Mucosa of gallbladder (tissue), 1 donor: Measurements from ENCODE around the gene ARHGEF16. TPM values are rescaled to one million over a fixed set of nuclear protein-coding genes. Genes with fewer than 3 reads are reported as not detected.

Experiments used
- DNase-seq: peaks from one replicate; pipeline ENCODE4 v3.0.0-alpha.2; 2020; ENCODE audit warnings: low spot score
- total RNA-seq: library from RNA; stranded (reverse); gene quantifications from one replicate; pipeline ENCODE4 v1.2.1, GENCODE V29; 2021
- donor health status: DM: no; HTN: no; CAD: no.

ARHGEF16 gene
- total RNA-seq, 1 donor from 2014 or later = 81.4 TPM

GRCh38 chr1:3456964-3457909 is 2.8 kb downstream of the ARHGEF16 start:
- DNase-seq = no peak

- DNase-seq = no peak
Measured at GRCh38 chr1:3457910-3458883, 3.7 kb downstream of the ARHGEF16 start.

GRCh38 chr1:3459051-3459908 is 4.8 kb downstream of the ARHGEF16 start:
- no peak for DNase-seq

GRCh38 chr1:3459940-3460671 is 5.6 kb downstream of the ARHGEF16 start:
- peak; percentile 88 for DNase-seq

DNA sequence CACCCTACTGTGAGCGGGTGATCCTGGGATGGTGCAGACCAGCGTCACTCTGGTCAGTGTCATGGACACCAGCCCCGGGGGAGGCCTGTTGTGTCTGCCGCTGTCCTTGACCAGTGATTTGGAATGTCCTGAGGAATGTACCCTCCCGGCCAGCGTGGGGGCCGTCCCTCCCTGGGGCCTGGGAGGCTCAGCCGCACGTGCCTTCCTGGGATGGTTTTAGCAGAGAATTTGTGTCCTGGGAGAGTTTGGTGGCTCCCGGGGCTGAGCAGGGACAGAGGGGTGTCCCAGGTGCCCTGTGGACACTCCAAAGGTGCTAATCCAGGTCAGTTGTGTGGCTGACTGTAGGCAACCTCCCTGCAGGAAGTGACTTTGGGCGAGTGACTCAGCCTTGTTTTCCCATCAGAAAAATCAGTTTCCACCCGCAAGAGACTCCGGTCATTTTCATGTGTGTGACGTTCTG is 6.2 kb downstream of the ARHGEF16 start:
- DNase-seq = no peak

GRCh38 chr1:3461238-3461933 is 6.9 kb downstream of the ARHGEF16 start:
- DNase-seq = no peak

DNA sequence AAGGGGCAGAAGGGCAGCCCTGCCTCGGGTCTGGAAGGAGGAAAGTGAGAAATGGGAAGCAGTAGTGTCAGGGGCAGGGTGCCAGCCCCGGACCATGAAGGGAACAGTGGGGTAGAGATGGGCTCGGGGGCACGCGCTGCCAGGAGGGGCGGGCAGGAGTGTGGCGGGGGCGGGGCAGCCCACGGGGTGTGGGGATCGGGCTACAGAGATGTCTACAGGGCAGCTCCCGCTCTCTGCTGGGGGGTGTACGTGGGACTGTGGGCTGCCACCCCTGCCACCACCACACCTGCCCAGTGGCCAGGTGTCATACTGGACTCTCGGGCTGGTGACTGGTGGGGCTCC is 7.4 kb downstream of the ARHGEF16 start:
- no peak for DNase-seq

- no peak for DNase-seq
Measured at GRCh38 chr1:3462356-3463012, 8.0 kb downstream of the ARHGEF16 start.

DNA sequence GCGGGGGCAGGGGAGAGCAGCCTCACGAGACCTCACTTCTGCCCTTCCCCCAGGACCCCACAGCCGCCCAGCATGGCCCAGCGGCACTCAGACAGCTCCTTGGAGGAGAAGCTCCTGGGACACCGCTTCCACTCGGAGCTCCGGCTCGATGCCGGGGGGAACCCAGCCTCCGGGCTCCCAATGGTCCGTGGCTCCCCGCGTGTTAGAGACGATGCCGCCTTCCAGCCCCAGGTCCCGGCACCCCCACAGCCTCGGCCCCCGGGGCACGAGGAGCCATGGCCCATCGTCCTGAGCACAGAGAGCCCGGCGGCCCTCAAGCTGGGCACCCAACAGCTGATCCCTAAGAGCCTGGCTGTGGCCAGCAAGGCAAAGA is 8.5 kb downstream of the ARHGEF16 start:
- no peak for DNase-seq

DNA sequence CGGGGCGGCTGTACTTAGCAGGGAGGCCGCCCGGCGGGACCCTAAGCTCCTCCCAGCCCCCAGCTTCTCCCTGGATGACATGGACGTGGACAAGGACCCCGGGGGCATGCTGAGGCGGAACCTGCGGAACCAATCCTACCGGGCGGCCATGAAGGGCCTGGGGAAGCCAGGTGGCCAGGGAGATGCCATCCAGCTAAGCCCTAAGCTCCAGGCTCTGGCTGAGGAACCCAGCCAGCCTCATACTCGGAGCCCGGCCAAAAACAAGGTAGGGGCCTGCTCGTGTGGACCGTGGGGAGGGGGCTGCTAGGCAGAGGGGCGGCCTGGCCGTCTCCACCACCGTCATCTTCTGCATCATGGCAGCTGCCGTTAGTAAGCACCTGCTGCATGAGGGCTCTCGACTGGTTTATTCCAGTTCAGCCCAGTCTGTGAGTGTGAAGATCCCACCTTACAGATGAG is 9.0 kb downstream of the ARHGEF16 start:
- no peak for DNase-seq

DNA sequence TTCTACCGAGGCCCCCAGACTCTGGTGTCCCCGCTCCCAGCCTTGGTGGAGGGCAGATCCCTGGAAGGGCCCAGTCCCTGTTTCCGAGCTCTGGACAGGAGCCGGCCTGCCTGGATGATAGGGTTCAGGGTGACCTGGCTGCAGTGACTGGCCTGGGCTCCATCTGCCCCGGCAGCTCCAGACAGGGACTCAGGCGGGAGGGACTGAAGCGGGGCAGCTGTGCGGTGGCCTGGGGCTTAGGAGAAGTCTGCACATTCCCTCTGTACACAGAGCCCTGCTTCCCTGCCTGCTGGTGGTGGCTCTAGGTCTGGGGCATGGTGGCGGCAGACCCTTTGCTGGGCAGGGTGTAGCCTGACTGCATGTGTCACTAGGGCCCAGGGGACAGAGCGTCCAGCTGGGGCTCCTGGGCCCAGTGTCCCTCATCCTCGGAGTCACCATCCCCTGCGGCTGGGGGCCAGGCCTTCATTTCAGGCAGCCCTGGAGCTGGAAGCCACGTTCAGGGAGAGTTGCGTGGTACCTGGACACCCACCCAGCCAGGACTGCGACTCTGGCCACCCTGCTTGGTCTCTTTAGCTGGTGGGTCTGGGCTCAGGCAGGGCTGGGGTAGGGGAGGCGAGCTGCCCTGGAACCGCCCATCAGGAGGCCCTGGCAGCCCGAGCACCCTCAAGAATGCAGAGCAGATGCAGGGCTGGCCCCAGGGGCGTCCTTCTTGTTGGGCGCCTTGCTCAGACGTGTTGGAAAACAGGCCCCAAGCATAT is 9.6 kb downstream of the ARHGEF16 start:
- no peak for DNase-seq

- no peak for DNase-seq
Measured at GRCh38 chr1:3464649-3465025, 10.2 kb downstream of the ARHGEF16 start.

GRCh38 chr1:3465091-3465934 is 10.8 kb downstream of the ARHGEF16 start:
- DNase-seq = no peak

DNA sequence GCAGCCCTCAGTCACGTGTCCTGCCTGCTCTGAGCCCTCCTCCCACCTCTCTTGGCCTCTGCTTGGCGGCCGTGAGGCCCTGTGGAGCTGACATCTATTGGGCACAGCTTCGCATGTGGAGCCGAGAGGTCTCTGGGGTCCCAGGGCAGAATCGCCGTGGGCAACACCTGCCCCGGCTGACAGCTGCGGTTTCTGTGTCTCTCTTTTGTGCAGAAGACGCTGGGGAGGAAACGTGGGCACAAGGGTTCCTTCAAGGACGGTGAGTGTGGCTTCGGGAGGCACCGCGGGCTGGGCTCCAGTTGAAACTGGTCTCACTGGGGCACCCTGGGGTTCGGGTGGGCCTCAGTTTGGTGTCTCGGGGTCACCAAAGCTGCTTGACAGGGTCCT is 11.5 kb downstream of the ARHGEF16 start:
- DNase-seq = no peak

DNA sequence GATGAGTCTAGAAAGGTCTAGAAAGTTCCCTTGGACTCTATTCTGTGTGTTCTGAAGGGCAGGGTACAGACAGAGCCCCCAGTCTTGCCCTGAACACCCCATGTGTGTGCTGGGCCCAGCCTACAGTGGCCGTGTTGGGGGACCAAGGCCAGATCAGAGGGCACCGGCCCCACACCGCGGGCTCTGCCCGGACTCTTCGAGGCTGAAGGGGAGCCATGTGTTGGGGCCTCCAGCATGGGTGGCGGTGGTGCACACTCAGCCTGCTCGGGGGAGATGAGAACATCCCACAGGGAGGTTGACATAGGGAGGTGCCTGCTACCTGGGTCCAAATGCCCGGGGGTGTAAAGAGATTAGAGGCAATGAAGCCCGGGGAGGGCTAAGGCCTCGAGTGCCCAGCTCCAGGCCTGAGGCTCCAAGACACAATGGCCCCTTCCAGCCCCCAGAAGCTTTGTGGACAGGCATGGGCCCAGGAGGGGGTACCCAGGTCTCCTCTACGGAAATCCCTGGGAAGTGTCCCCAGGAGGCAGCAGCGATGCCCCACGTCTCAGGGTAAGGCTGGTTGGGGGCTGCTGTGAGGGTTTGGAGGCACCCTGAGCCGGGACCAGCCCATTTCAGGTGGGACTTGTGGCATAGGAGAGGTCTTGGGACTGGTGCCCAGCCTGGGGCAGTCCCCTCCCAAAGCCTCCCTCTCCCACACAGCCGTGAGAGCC is 12.1 kb downstream of the ARHGEF16 start:
- no peak for DNase-seq

DNA sequence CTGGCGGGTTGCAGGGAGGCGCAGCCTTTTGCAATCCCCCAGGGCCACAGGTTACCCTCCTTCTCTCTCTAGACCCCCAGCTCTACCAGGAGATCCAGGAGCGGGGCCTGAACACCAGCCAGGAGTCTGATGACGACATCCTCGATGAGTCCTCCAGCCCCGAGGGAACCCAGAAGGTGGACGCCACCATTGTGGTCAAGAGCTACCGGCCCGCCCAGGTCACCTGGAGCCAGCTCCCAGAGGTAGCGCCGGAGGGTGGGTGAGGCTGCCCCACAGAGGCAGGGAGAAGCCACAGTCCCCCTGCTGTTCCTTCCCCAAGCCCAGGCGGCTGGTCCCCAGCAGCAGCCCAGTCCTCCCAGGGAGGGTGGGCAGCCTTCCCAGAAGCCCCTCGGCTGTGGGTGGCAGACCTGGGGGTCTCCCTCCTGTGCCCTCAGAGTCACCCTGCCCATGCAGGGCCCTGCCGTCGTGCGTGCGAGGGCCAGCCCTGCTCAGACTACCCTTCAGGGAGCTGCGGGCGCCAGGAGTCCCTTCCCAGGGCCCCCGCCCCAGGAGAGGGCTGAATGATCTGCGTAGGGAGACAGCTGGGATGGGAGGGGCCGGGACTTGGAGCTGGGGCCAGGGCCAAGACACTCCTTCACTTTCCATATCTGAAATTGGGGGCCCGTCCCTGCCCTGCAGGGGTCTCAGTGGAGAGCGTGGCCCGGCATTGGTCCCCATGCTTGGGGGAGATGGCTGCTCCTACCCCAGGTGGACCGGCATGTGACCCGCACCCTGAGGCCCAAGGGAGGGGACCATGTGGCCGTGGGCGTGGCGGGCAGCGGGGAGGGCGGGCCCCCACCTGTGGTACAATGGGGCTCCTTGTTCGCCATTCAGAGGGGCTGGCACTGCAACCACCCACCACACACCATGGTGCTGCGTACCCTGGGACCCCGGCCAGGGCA is 12.9 kb downstream of the ARHGEF16 start:
- no peak for DNase-seq
